Prostate gland (tissue), 2 donors: ENCODE data around the gene FAM169A. TPM values are rescaled to one million over a fixed set of nuclear protein-coding genes. Genes with fewer than 3 reads are reported as not detected.

ENCODE experiments used
- DNase-seq: peaks from one replicate; pipeline ENCODE4 v3.0.0-alpha.2; 2019; ENCODE audit warnings: low spot score
- H3K27ac ChIP-seq, 2 donors: fragments of 200-600 bp; sonication (generic); 2 replicates each; pipeline ENCODE4 v1.5.1; 2017 to 2019
- H3K27me3 ChIP-seq: fragments of 200-600 bp; sonication (generic); replicated peaks from 2 replicates; pipeline ENCODE4 v1.5.1; 2019; ENCODE audit not compliant: insufficient read depth
- H3K36me3 ChIP-seq, 2 donors: fragments of 200-600 bp; sonication (generic); 1 replicate in 1 of 2; 2 replicates in 1 of 2; pipeline versions ENCODE4 v1.5.1 to v1.8.1; 2017 to 2019
- H3K4me1 ChIP-seq: fragments of 200-600 bp; sonication (generic); replicated peaks from 2 replicates; pipeline ENCODE4 v1.5.1; 2019
- H3K4me3 ChIP-seq, 2 donors: fragments of 200-600 bp; sonication (generic); 2 replicates each; pipeline ENCODE4 v1.5.1; 2017 to 2019
- H3K9me3 ChIP-seq: fragments of 200-600 bp; sonication (generic); 2 replicates; pipeline ENCODE4 v1.5.1; 2017
- POLR2A ChIP-seq: fragments of 450-650 bp; IDR thresholded peaks from one replicate; pipeline ENCODE4 v1.6.1; 2016; ENCODE audit warnings: antibody characterized with exemption, mild to moderate bottlenecking
- POLR2AphosphoS5 ChIP-seq: sonication (generic); formaldehyde crosslinking; IDR thresholded peaks from one replicate; pipeline ENCODE4 v1.6.1; 2017; ENCODE audit warnings: antibody characterized with exemption
- WGBS: methylation state at CpG from one replicate; pipeline ENCODE4 v1.1.5; 2018; 5-methylcytosine and 5-hydroxymethylcytosine counted together
- intact Hi-C: fragments of 100-400 bp; cut with DNase I; formaldehyde crosslinking; loops from one replicate; pipeline ENCODE4 v1.14.2; 2022
- total RNA-seq, 2 donors: library from RNA; depleted of rRNA; stranded (reverse); fragments of >200 nt; gene quantifications; one replicate each; pipeline ENCODE4 v1.1.0, GENCODE V29; 2016
- TF ChIP-seq, protein P1 (sequence below), 4 experiments: fragments of 200-600 bp in 2 of 4; fragments of 450-650 bp in 2 of 4; sonication (generic) in 2 of 4; IDR thresholded peaks; 1 replicate in 3 of 4; 2 replicates in 1 of 4; pipeline ENCODE4 v1.5.1; 2016 to 2019; ENCODE audit warnings: antibody characterized with exemption in 4 of 4, mild to moderate bottlenecking in 2 of 4, moderate library complexity in 2 of 4

The FAM169A gene
- total RNA-seq, 2 donors from 2014 or later = 16.6 to 57.9 TPM

DNA sequence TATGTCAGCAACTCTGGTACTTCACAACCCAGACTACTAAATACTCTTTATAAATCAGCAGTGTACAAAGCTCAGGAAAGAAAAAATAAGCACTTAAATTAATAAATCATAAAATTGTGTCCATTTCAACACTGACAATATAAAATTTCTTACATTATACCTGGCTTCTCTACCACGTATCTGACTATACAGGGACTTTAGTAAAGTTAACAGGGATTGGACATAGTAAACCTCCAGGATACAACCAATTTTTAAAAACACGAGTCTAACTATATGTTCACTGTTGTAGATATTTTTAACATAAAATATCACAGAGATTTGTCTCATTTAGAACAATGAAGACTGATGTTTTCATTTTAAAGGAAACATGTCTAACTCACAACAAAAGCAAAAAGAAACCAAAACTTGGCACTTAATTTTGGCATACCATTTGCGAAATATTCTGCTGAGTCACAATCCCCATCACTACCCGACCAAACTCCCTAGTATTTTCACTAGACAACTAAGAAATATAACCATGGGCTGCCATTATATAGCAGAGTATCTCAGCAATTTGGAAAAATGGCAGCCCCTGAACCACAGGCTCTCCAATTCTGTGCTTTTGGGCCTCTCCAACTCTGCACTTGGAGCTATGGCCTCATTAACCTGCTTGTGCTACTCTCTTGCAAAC lies 14.4 kb downstream of the FAM169A start:
- H3K27ac ChIP-seq = peak overlapping the region in 1 of 2 donors; percentile 1
- no peaks in the 10 kb centered on the region for H3K4me1 ChIP-seq
- no peaks in the 10 kb centered on the region for H3K27me3 ChIP-seq
- DNase-seq = no peak
- no peak overlapping the region for H3K4me3 ChIP-seq
- H3K9me3 ChIP-seq = no peaks in the 10 kb centered on the region
- H3K36me3 ChIP-seq = no peaks in the 10 kb centered on the region
- TF ChIP-seq, protein P1, sequence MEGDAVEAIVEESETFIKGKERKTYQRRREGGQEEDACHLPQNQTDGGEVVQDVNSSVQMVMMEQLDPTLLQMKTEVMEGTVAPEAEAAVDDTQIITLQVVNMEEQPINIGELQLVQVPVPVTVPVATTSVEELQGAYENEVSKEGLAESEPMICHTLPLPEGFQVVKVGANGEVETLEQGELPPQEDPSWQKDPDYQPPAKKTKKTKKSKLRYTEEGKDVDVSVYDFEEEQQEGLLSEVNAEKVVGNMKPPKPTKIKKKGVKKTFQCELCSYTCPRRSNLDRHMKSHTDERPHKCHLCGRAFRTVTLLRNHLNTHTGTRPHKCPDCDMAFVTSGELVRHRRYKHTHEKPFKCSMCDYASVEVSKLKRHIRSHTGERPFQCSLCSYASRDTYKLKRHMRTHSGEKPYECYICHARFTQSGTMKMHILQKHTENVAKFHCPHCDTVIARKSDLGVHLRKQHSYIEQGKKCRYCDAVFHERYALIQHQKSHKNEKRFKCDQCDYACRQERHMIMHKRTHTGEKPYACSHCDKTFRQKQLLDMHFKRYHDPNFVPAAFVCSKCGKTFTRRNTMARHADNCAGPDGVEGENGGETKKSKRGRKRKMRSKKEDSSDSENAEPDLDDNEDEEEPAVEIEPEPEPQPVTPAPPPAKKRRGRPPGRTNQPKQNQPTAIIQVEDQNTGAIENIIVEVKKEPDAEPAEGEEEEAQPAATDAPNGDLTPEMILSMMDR (IDR thresholded peaks at IDR 0.05) = no peak
- TF ChIP-seq POLR2A (no peak), POLR2AphosphoS5 (no peak)
- intact Hi-C loops = no loop called here
- WGBS = 52% methylated on average over 4 of the region's 4 CpGs

DNA sequence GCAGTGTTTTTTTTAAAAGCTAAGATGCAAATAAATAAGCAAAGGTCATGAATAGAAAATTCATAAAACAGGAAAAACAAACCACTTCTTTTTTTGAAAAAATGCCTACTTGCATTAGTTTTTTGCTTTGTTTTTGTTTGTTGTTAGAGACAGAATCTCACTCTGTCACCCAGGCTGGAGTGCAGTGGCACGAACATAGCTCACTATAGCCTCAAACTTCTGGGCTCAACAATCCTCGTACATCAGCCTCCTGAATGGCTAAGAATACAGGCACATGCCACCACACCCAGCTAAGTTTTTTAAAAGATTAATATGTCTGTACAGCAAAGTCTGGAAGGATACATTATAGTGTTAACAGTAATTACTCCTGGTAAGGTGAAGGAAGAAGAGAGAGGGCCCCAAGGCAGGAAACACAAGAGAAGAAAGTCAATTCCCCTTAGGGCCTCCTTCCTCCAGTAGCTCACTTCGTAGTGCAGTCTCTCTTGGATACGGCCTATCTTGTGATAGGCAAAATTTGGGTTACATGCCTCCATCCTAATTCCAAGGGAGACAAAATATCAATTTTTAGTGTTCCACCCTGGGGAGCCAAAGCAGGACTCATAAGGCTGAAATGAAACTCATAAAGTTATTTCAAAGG lies 15.3 kb downstream of the FAM169A start:
- WGBS = 82% methylated on average over 4 of the region's 4 CpGs

DNA sequence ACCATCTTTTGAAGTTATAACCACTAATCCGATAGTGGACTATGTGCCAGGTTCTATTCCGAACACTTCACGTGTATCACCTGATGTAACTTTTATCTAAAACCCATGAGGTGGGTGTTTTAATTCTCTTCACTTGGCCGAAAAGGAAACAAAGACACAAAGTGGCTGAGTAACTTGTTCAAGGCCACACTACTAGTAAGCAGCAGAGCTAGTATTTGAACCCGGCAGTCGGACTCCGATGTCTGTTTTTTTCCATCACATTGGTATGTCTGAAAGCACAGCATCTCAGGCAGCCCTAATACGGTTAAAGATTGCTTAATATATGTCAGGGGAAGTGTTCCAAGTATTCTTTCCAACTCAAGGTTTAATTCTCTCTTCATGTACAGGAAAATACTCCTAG lies 16.2 kb downstream of the FAM169A start:
- H3K36me3 ChIP-seq = no peaks in the 10 kb centered on the region
- no peaks in the 10 kb centered on the region for H3K27me3 ChIP-seq
- no peak overlapping the region for H3K4me3 ChIP-seq
- 93% methylated on average over 8 of the region's 8 CpGs for WGBS
- TF ChIP-seq, protein P1 (IDR thresholded peaks at IDR 0.05) = no peak
- TF ChIP-seq POLR2A (no peak), POLR2AphosphoS5 (no peak)
- intact Hi-C loops = no loop called here
- no peaks in the 10 kb centered on the region for H3K9me3 ChIP-seq
- H3K4me1 ChIP-seq = no peaks in the 10 kb centered on the region
- DNase-seq = no peak
- H3K27ac ChIP-seq = no peak overlapping the region

More for the DNA sequence above, 15.3 kb downstream of the FAM169A start:
- Histone ChIP-seq H3K27me3 (no peaks in the 10 kb centered on the region), H3K36me3 (no peaks in the 10 kb centered on the region), H3K27ac (no peak overlapping the region), H3K4me1 (no peaks in the 10 kb centered on the region), H3K4me3 (no peak overlapping the region), H3K9me3 (no peaks in the 10 kb centered on the region)
- intact Hi-C loops = no loop called here
- TF ChIP-seq POLR2A (no peak), POLR2AphosphoS5 (no peak)
- TF ChIP-seq, protein P1 (IDR thresholded peaks at IDR 0.05) = no peak
- DNase-seq = no peak

DNA sequence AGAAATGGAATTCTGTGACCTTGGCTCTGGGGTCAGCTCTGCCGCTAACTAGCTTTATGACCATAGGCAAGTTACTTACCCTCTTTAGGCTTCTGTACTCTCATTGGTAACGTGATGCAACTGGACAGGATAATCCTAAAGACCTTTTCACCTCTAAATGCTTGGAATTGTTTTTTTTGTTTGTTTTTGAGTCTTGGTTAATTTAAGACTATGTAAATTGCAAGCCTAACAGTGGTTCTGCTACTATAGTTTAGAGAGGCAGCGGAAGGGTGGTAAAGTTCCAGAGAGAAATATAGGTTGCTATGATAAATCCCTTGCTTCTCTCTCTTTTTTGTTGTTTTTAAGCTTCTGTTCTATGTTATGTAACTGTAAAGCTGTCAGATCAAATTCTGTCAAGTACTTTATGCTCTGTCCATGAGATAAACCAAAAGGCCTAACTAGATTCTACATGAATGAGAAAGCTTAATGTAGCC lies 17.6 kb downstream of the FAM169A start:
- Histone ChIP-seq H3K36me3 (no peaks in the 10 kb centered on the region), H3K27me3 (no peaks in the 10 kb centered on the region), H3K9me3 (no peaks in the 10 kb centered on the region), H3K27ac (no peak overlapping the region), H3K4me3 (no peak overlapping the region), H3K4me1 (no peaks in the 10 kb centered on the region)
- DNase-seq = no peak
- intact Hi-C loops = no loop called here
- 95% methylated on average over 3 of the region's 3 CpGs for WGBS
- TF ChIP-seq POLR2AphosphoS5 = no peak

DNA sequence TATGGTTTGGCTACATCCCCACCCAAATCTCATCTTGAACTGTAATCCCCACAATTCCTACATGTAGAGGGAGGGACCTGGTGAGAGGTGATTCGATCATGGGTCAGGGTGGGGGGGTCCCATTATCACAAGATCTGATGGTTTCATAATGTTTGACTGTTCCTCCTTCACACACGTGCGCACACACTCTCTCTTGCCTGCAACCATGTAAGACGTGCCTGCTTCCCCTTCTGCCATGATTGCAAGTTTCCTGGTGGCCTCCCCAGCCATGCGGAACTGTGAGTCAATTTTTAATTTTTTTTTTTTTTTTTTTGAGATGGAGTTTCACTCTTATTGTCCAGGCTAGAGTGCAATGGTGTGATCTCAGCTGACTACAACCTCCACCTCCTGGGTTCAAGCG lies 27.0 kb downstream of the FAM169A start:
- Histone ChIP-seq H3K27ac (no peak overlapping the region), H3K4me3 (no peak overlapping the region), H3K36me3 (no peaks in the 10 kb centered on the region), H3K27me3 (no peaks in the 10 kb centered on the region), H3K9me3 (no peaks in the 10 kb centered on the region), H3K4me1 (no peaks in the 10 kb centered on the region)
- WGBS = 86% methylated on average over 6 of the region's 6 CpGs
- intact Hi-C loops = no loop called here
- TF ChIP-seq POLR2AphosphoS5 (no peak), POLR2A (no peak)
- TF ChIP-seq, protein P1 (IDR thresholded peaks at IDR 0.05) = no peak
- DNase-seq = no peak
